Measurements from ENCODE around the gene SNX30.

SNX30 gene

DNA sequence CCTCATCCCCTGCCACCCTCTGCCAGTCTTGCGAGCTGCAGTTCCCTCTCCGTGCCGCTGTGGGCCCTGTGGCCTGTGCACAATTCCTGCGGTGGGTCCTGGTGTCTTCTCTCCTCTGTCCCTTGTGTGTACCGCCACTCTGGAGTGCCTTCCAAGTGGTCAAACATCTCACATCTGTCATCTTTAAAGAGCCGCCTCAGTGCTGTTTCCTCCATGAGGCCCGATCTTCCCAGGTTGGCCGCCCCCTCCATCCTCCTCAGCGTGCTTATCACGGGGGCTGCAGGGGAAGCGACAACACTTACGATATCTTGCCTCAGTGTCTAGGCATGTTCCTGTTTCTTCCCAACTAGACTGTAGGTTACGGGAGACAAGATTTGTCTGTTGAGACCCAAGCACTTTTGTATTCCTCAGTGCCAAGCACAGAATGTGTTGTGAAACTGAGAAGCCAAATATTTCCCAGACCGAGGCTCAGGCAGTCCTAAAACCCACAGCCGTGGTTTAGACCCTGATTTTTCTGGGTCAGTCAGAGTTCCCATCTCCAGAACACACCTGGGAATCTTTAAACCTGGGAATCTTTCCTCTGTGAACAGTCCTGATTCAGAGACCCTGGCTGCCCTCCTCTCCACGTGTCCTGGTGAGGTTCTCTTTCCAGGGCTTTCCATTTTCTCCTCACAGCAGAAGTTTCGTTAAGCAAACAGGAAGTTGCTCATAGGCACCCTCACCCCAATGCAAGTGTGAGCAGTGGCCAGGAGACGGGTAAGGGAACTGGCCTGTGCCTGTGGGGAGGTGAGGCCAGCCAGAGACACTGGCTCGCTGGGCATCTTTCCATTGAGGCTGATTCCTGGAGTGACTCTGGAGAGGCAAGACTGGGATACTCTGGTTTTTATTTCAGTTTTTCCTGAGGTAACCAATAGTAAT, 111.3 kb downstream of the SNX30 start:
- DNase-seq: no peak

DNA sequence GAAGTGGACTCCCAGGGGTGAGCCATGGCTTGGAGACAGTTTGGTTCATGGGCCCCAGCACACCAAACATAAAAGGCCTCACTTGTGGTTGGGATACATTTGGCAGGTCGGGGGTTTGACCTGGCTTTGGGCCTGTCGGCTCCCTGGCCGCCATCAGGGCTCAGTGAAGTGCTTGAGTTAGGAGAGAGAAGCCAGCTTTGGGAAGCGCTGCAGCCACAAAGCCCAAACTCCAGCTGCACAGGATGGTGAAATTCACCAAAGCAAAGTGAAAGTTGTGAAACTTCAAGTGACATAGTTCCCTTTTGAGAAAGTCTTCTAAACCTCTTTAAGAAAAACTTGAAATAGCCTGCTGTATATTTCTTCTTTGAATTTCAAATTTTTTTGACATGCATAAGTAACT, 112.7 kb downstream of the SNX30 start:
- no peak for DNase-seq

DNA sequence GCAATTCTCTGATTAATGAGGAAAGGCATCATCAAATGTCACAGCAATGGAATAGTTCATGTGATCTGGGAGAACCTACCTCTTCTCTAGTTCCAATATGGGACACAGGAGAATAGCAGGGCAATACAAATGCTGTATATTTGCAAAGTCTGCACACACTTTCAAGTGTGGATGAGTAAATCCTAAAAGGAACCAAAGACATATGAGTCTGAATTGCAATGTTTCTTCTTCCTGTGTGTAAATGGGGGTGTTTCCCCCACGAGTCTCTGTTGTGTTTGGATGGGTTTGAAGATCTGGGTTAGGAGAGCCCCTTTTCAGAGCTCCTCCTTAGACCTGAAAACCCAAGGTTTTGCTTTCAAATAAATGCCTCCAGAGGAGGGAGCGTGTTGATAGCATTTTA, 113.2 kb downstream of the SNX30 start:
- DNase-seq: no peak

DNA sequence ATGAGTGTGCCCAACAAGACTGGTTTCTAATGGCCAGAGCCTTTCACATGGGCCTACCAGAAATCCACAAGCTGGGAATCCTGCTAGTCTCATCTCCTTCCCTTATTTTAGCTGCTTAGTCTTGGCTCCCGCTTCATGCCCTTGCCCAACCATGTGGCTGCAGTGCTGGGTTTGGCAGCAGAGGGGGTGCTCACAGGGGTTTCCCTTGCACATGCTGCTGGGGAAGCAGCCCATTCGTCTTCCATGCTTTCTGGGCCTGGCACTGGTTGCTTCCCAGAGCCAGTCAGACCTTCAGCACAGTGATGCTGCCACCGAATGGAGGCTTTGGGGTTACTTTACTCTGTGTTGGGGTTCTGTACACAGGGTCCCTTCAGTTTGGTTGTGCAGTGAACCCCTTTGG, 113.8 kb downstream of the SNX30 start:
- DNase-seq: no peak

DNA sequence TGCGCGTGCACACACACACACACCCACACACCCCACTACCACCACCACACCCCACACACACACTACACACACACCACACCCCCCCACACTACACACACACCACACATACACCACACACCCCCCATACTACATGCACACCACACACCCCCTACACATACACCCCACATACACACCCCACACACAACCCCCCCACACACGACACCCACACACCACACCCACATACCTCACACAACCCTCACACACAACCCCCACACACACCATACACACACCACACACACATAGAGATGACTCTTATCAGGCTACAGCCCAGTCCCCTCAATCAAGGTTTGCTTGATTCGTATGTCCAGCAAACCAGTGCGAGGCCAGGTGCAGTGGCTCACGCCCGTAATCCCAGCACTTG, 114.4 kb downstream of the SNX30 start:
- DNase-seq: no peak

DNA sequence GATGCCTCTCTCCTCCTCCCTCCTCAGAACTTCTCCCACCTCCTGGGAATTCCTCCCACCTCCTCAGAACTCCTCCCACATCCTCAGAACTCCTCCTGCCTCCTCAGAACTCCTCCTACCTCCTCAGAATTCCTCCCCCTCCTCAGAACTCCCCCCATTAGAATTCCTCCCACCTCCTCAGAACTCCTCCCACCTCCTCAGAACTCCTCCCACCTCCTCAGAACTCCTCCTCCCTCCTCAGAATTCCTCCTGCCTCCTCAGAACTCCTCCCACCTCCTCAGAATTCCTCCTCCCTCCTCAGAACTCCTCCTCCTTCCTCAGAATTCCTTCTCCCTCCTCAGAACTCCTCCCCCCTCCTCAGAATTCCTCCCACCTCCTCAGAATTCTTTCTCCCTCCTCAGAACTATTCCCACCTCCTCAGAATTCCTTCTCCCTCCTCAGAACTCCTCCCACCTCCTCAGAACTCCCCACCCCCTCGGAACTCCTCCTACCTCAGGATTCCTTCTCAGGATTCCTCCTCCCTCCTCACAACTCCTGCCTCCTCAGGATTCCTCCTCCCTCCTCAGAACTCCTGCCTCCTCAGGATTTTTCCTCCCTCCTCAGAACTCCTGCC, 116.2 kb downstream of the SNX30 start:
- DNase-seq: no peak

DNA sequence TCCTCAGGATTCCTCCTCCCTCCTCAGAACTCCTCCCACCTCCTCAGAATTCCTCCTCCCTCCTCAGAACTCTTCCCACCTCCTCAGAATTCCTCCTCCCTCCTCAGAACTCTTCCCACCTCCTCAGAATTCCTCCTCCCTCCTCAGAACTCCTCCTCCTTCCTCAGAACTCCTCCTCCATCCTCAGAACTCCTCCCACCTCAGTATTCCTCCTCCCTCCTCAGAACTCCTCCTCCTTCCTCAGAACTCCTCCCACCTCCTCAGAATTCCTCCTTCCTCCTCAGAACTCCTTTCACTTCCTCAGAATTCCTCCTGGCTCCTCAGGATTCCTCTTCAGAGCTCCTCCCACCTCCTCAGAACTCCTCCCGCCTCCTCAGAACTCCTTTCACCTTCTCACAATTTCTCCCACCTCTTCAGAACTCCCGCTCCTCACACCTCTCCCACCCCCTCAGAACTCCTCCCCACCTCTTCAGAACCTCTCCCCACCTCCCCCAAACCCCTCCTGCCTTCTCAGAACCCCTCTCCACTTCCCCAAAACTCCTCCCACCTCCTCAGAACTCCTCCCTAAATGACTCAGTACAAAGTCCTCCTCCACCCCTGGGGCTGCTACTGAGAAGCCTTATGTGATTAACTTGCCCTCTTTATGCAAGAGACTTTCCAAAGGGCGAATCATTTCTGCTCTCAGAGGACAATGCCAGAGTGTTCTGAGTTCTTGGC, 116.9 kb downstream of the SNX30 start:
- DNase-seq: peak; percentile 30 to 46

DNA sequence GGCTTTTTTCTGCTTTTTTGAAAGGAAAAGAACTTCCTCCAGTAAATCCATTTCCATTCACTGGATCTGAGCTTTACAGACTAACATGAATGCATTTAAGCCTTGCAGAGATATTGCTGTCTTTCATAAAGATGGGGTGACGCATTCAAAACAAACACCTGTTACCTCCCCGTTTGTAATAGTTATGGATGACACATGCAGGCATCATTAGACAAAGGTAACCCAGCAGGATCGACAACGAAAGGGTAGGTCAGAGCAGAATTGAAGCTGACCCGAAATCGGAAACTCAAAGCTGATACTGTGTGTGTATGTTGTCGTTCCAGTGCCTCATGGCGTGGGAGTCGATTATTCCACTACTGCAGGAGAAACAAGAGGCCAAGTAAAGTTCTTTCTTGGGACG, 117.9 kb downstream of the SNX30 start:
- DNase-seq: no peak

DNA sequence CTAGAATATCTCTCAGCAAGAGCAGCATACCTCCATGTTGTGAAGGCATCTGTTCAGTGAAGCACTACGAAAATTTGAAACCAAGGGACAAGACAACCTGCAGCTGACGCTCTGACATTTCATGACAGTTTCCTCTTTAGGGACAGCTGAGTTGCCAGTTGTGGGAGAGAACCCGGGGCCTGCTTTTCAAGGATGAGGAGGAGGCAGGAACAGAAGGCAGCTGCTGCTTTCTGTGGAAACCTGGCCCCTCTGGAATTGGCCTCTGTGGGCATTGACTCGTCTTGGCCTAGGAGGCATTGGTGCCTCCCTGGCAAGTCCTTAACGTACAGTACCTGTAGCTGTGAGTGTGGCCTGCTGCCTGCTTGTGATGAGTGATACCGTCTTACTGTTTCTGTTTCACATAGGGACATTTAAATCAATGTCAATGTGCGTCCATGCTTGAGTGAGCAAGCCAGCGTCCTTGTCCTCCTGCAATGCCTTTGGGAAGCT, 118.5 kb downstream of the SNX30 start:
- DNase-seq: no peak

DNA sequence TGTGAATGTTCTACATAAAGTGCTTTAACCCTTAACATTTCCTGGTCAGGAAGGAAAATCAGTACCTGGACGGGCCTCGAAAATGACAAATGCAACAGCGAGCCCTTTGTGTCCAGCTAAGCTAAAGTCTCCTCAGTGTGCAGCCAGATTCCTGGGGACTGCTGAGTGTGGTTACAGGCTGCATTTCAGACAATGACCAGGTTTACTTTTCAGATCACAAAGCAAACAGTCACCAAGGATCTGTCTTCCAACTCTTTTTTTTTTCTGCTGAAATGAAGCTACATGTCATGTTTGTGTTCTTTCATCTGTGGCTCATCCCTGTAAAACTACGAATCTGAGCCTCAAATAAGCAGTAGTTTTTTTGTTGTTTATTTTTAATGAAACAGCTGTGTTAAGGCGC, 119.4 kb downstream of the SNX30 start:
- DNase-seq: no peak

DNA sequence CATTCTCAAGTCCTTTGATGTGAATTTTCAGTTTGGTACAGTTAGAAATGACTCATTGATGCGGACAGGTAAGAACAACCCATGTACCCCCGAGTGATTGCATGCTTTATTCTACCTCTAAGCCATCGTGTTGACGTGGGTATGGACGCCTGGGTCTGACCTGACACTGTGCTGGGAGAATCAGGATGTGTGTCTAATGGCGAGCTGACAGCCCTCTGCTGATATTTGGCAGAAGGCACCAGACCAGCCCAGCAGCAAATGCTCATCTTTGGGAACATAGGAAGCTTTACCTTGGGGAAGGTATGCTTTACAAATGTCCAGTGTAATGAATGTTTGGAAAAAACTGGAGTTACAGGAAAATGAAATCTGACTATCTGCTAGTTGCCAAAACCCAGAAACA, 120.0 kb downstream of the SNX30 start:
- DNase-seq: no peak

DNA sequence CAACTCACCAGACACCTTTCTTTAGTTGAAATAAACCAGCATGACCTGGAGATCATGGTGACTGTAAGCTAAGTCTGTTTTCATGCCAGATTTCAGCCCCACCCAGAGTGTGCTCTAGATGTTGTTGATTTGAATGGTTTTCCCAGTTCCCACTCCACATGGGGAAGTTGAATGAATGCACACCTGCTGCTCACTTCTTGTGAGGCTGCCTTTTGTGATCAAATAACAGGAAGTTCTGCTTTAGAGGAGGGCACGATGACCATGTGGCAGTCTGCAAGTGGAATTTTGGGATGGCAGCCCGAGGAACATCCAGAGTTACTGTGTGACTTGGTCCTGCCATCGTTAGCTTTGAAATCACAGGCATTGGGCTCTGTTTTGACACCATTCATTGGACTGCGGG, 121.5 kb downstream of the SNX30 start:
- DNase-seq: no peak

DNA sequence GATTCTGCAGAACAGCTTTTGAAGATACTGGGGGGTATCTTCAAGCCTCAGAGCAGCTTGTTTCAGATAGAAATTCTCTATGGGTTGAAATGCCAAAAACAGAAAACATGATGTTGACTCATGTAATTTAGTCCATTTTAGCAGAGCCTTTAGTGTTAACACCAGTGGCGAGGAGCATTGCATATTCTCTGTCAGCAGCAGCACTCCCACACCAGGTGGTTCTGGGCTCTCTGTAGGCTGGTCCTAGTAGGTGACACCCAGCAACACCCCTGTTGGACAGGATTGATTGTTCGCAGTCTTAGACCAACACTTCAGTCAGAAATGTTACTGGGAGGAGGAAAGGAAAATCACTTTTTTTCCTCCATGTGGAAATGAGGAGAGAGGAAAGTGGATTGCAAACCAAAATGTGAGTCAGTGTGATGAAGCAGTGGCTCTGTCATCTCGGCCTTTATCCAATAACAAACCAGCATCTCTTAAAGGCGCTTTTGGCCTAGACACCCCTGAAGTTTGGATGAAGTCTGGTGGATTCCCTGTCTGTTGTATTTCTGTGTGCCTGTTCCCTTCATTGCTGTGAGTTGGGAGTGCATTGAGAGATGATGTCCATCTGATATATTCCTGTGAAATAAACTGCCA, 123.3 kb downstream of the SNX30 start:
- DNase-seq: no peak

DNA sequence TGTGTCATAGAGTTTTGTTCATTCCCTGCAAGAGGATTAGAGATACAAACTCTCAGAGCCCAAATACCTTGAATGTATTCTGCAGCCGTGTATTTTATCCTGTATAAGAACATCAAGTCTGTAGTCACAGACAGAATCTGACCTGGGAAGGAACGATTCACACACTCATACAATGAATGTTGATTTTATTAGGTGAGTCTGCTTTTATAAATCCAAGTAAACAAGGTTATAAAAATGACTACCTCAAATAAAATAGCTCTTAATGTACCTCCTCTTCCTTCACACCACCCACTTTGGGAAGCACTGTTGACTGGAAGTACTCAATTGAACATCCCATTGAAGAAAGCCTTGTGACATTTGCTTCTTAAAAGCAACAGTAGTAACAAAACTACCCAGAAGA, 128.2 kb downstream of the SNX30 start:
- DNase-seq: no peak

DNA sequence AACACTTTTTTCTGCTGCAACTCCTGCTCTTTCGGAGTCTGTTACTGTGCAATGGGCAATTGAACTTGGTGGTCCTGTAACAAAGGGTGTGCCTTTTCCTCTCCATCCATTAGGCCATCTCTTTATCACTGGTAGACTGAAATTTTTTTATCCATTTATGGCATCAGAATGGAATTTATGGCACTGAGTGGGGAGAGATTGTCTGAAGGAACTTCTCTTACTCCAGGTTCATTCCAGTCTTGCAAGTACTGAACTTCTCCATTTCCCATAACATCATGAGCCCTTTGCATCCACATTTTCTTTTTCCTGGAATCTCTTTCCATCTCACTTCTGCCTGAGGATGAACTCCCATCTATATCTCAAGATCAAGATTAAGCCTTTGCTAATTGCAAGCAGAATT, 130.1 kb downstream of the SNX30 start:
- DNase-seq: no peak

DNA sequence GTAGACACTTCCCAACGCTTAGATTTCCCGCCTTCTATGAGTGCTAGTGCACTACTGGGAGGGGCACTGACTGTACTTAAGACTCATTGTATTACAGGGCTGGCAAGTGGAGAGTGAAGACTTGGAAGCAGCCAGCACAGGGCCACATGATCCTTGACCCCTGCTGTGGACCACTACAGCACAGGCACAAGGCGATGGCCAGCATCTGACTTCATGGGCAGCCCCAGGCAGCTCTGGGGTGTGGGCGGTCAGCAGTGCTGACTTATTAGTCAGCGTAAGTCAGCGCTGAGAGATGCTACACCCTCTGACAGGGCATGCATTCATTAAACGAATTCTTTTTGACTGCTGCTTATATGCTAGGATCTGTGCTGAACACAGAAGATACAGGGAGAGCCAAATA, 130.8 kb downstream of the SNX30 start:
- no peak for DNase-seq

DNA sequence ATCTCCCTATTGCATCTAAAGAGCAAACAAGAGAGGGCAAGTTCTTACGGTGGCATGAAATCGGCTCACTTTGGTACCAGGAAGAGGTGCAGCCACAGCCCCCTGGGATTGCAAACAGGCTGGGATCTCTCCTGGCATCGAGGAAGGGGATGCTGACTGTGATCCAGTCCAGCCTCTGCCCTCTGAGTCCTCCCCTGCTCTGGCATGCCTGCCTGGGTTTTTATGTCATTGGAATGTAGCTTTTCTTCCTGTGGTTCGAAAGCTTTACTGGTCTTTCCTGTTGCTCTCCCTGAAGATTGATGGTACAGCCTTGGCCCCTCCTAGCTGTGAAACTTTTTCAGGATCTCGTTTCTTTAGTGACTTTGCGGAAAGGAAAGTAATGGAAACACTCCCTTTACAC, 133.5 kb downstream of the SNX30 start:
- no peak for DNase-seq

DNA sequence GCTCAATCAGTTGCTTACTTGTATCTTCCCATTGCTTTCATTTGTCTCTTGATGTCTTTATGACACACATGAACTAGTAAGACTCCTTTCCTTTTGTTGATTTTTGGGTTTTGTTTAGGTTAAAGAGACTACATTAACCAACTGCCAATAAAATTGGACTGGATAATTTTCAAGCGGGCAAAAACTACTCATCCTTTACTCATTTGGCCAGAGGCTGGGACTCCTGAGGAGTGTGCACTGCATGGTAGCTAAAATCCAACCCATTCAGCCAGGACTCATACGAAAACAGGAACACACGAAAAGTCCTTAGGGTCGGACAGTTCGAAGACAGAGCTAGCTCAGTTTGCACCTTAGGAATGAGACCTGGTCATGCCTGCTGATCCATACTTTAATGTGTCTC, 134.2 kb downstream of the SNX30 start:
- no peak for DNase-seq

DNA sequence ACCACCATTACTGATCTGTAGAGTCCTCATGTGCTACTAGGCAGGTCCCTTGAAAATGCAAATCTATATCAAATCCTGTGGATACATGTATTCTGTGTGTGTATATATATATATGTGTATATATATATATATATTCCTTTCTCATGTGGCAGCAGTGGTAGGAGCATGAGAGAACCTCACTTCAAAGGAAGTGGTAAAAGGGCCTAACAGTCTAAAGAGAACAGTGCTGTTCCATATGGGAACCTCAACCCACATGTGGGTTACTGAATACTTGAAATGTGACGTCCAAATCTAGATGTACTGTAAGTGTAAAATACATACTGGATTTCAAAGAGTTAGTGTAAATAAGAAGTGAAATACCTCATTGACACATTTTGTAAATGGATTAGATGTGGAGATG, 134.8 kb downstream of the SNX30 start:
- no peak for DNase-seq

DNA sequence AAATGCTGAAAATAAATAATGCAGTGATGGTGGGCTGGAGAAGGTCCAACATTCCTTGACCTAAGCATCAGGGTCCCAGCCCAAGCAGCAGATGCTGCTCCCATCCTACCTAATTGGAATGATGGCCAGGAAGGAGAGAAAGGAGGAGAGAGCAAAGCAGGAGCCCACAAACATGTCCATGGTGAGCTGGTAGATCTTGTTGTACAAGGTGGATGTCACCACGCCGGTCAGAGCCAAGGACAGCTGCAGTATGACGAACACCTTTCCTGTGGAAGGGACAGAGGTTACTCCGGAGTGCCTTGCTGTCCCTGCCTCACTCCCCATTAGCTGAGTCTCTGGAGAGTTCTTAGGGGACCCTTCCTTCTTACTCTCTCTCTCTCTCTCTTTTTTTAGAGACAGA, 135.8 kb downstream of the SNX30 start:
- no peak for DNase-seq

DNA sequence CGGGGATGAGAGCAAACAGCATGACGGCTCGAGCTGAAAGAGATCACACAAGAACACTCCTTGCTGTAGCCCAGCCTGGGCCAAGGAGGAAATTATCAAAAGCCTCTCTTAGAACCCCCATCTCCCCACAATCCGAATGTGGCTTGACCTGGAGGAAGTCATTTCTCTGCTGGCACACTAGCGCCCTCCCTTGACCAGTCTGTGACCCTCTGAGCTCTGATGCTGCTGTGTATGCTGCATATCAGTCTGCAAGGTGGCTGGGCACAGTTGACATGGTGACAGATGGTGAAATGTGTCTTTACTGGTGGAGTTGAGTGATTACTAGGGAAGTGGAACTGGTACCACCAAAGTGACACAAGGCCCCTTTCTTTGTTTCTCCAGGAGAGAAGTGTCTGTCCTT, 136.8 kb downstream of the SNX30 start:
- no peak for DNase-seq

DNA sequence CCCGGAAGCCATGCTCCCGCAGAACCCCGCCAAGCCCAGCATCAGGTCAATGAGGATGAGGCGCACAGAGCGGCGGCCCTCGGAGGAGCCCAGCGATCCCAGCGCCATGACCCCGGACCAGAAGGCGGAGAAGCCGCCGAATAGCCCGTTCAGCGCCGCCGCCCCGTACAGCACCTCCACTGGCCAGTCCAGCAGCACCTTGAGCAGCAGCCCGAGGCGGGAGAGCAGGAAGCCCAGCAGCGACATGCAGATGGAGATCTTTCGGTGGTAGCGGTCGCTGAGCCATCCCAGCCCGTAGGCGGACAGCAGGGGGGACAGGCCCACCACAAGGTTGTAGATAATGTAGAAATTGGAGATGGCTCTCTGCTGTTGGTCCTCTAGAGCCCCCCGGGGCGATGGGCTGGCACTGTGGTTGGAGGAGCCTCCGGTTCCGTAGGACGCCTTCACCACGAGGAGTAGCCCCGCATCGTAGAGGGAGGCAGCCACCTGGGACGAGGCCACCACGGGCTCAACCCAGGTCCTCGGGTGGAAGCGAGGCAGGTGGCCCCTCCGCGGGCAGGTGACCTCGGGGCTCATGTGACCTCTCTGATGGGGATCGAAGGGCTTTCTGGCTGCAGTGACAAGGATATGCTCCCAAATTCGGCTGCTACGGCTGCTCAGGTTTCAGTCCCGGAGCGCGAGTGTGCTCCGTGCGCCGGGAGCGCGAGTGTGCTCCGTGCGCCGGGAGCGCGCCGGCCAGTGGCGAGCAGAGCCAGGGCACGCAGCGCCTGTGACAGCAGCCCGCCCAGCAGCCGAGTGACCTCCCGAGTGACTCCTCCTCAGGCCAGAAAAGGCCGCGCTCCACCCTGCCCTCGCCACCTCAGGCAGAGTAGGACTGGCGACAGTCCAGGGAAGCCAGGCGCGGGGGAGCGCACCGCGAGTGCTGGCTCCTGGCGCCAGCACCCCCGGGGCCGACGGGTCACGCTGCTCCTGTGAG, 139.8 kb downstream of the SNX30 start, which contains the start of gene SLC46A2:
TSS of gene SLC46A2 (minus strand) at position 771 of the 976 bp plus-strand sequence. CDS start at position 576, 195 bp downstream.
- no peak for DNase-seq

All from SW 1271 (cell line).